ENCODE data around the gene EZH1.

Gene EZH1

DNA sequence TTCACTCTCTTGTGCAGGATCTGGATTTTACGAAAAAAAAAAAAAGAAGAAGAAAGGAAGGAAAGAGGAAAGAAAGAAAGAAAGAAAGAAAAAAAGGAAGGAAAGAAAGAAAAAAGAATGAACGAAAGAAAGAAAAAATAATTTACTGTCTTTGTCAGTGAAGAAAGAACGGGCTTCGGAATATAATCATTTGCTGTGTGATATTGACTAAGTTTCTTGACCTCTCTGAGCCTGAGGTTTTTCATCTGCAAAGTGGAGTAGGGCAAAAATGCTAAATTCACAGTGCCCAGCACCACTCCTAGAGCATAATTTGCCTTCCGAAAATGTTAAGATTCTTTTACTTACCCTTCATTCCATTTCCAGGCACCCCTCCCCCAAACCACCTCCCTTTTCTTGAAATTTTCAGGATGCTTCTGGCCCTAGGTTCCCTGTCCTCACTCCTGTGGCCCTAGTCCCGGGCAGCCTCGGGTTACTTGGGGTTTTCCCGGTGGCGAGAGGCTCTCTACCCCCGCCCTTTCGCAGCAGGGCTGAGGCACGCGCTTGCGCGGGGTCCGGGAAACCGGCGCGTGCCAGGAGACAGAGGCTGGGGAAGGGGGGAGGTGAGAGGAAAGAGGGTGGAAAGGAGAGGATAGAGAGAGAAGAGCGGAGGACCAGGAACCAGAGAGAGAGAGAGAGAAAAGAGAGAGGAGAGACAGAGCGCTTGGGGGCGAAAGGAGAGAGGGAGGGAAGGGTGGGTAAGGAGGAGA is 62.7 kb downstream of the EZH1 start, which contains the start of gene CNTNAP1:
Gene CNTNAP1, plus strand, starts transcription at position 556 of the 746 bp plus-strand sequence. CDS start 299 bp downstream, outside the sequence.
- no peak for DNase-seq (ENCODE audit: low read depth)

DNA sequence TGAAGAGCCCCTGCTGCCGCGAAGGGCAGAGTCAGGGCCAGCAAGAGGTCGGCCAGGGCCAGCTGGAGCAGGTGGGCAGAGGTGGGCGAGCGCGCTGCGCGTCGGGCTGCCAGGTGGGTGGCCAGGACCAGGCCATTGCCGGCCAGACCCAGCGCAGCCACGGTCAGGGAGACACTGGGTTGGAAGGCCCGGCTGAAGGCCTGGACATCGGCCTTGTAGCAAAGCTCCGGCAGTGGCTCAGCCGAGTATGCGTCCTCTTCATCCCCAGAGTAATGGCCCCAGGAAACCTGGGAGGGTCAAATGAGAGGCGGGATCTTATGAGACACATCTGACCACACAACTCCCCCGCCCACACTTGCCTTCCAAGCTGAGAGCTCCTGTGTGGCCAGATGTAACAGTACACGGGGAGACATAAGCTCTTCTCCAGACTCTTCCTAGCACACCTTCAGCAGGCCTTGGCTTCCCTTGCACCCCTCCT is 64.5 kb downstream of the EZH1 start:
- DNase-seq (ENCODE audit: low read depth), result no peak

DNA sequence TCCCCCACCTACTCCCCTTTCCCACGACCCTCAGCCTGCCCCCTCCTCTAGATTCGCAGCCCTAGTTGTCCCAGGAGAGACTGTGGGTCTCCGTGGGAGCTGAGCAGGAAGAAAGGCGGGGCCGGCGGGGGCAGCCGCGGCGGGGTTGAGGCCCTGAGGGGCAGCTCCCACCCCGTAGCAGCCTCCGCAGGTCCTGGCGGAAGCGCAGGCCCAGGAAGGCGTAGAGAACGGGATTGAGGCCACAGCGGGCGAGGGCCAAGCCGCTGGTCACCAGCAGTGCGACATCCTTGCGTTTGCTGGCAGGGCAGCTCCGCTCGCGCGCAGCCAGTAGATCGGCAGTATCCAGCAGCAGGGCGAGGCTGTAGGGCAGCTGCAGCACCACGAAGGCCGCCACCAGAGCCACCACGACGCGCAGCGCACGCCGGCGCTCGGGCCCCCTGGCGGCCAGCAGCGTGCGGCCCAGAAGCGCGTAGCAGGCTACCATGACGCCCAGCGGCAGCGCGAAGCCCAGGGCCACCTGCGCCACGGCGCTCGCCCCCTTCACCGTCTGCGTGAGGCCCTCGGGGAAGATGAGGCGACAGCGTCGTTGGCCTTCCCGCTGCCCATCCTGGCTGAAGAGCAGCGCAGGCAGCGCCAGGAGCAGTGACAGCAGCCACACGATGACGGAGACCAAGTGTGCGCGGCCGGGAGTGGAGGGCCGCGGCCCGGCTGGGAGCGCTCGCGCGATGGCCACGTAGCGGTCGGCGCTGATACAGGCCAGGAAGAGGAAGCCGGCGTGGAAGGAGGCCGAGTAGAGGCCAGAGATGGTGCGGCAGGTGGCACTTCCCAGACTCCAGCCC is 65.1 kb downstream of the EZH1 start:
- DNase-seq (ENCODE audit: low read depth), result no peak

DNA sequence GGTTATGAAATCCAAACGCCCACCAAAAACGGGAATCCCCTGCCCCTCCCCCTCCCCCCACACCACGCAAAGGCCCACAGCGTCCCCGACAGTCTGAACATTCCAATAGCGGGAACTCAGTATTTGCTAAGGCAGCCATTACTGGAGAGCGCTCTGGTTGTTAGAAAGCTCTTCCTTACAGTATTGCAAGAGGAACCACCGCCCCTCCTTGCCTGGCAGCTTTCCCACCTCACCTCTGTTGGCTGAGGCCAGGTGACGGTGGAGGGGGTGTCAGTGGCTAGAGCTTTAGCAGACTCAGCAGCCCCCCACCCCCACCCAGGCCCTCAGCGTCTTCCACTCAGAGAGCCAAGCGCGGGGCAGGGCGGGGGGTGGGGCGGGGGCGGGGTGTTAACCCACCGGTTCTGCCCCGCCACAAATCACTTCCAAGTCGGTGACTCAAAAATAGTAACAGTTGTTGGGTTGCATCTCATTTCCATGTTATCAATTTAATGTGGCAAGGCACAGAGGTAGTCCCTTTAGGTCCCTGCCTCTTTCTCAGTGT is 65.8 kb downstream of the EZH1 start:
- no peak for DNase-seq (ENCODE audit: low read depth)

- DNase-seq (ENCODE audit: low read depth), result no peak
These were observed 66.7 kb downstream of the EZH1 start for GRCh38 chr17:42677921-42678781.

DNA sequence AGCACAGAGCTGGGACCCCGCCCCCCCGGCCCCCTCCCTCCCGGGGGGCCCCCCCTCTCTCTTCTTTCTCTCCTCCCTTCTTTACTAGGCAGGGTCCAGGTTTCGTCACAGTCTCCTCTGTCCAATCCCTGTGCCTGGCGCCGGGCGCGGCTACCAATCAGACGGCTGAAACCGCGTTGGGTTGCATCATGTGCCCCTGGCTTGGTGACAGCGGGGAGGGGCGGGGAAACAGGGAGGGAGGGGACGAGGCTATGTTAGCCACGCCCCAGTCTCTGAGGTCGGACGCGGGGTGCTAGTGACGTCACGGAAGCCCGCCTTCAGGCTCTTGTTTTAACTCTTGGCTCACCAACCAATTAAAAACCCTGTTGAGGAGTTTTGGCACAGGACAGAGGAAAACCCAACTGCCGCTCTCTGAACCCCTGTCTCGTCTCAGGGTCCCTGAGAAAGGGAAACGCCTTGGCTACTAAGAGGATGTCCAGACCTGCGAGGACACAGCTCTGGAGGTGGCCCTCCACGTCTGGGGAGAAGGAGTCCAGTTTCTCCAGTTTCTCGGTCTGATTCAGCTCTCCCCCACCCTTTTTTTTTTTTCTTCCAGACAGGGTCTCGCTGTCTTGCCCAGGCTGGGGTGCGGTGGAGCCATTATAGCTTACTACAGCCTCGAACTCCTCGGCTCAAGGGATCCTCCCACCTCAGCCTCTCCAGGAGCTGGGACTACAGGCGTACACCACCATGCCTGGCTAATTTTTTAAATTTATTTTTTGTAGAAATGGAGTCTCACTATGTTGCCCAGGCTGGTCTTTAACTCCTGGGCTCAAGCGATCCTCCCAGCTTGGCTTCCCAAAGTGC is 67.6 kb downstream of the EZH1 start:
- peak; percentile 98 for DNase-seq (ENCODE audit: low read depth)

DNA sequence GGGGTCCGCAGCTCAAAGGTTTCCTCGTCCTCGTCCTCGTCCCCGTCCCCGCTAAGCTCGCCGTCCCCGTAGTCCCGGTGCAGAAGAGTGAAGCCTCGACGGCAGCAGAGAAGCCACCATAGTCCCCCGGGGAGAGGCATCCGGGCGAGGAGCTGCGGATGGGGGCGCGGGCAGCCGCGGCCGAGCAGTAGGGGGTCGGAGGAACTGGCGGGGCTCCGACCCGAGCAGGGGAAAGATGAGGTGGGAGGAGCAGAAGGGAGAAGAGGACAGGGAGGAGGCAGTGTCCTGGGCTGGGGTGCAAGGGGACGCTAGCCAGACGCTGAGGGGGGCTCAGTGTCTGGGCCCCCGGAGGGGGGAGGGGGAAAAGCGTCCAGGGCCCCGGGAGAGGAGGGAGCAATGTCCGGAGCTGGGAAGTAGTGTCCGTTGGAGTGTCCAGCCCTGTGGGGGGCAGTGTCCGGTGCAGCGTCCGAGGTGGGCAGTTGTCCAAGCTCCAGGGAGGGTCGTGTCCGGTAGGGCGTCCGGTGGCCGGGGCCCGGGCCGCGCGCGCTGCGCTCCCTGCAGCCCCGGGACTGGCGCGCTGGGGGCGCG is 68.3 kb downstream of the EZH1 start, which contains the start of gene PLEKHH3:
Gene PLEKHH3, minus strand, starts transcription at position 571 of the 588 bp plus-strand sequence. Its CDS starts 431 bp downstream, at position 140.
- DNase-seq (ENCODE audit: low read depth), result no peak

- no peak for DNase-seq (ENCODE audit: low read depth)
These were observed 68.8 kb downstream of the EZH1 start for GRCh38 chr17:42675965-42676423.

GRCh38 chr17:42675348-42675964 is 69.4 kb downstream of the EZH1 start:
- no peak for DNase-seq (ENCODE audit: low read depth)

DNA sequence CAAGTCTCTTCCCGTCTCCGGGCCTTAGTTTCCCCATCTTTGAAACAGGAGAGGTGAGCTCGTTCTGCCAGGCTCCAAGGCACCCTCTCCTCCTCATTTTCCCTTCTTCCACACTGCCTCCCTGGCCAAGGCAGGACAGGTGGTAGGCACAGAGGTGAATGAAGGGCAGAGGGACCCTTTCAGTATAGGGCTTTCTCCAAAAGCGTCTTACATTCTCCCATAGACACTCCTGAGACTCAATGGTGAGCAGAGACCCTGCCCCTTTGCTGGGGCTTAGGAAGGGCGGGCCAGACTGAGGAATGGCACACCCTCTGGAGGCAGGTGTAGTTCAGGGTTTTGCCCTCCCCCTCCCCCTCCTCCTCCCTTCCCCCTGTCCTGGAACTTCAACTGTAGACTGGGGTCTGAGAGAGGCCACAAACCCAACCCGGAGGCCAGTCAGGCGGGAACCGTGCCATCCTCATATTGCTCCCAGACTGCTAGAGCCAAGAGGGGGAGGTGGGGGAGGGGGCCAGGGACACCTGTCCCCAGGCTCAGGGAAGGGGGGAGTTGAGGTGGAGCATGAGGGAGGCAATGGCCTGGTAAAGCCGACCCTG is 70.0 kb downstream of the EZH1 start:
- DNase-seq (ENCODE audit: low read depth), result no peak

DNA sequence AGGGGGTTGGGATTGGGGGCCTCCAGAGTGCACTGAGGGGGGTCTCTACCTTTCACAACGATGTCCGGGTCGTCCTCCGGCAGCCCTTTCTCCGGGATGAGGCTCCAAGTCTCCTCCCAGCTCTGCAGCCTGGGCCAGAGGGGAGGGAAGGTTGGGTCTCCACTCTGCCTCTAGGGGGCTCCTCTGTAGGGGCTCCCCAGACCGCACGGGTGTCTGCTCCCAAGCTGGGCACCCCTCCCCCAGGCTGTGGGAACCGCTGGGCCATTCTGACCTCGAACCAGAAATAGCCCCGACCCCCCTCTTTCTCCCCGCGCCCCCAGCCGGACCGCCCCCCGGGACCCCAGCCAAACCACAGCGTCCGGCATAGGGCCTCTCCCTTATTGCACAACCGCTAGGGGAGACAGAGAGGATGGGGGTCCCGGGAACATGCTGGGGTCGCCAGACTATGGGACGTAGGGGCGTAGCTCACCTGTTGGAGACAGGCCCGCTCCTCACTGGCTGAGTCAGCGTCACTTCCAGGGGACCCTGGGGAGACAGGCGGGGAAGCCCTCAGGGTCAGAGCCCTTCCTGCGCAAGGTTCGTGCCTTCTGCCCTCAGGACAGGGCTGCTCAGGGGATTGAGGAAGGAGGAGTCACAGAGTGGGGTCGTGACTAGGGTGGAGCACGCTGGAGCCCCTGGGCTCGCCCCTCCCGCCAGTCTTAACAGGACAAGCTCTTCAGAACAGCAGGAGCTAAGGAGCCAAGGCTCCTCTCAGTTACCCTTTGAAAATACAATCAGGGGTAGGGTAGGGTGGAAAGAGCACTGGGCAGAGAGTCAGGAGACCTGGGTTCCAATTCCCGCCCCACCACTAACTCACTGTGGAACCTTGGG is 70.7 kb downstream of the EZH1 start:
- DNase-seq (ENCODE audit: low read depth), result no peak

GRCh38 chr17:42673266-42673884 is 71.5 kb downstream of the EZH1 start:
- no peak for DNase-seq (ENCODE audit: low read depth)

DNA sequence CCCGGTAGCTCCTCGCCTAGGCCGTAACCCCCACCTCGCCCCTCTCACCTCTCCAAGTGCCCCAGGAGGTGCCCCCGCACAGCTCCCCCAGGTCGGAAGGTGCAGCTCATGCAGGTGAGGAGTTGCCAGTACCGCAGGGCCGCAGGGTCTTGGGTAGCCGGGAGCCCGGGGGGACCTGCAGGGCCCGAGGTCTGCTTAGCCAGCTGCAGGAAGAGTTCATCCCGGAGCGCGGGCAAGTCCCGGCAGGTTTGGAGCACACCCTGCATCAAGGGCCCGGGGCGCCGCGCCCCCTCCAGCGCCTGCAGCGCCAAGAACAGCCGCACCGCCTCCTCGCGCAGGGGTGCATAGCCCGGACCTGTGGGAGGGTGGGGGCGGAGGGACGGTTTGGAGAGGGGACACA is 72.8 kb downstream of the EZH1 start:
- no peak for DNase-seq (ENCODE audit: low read depth)

DNA sequence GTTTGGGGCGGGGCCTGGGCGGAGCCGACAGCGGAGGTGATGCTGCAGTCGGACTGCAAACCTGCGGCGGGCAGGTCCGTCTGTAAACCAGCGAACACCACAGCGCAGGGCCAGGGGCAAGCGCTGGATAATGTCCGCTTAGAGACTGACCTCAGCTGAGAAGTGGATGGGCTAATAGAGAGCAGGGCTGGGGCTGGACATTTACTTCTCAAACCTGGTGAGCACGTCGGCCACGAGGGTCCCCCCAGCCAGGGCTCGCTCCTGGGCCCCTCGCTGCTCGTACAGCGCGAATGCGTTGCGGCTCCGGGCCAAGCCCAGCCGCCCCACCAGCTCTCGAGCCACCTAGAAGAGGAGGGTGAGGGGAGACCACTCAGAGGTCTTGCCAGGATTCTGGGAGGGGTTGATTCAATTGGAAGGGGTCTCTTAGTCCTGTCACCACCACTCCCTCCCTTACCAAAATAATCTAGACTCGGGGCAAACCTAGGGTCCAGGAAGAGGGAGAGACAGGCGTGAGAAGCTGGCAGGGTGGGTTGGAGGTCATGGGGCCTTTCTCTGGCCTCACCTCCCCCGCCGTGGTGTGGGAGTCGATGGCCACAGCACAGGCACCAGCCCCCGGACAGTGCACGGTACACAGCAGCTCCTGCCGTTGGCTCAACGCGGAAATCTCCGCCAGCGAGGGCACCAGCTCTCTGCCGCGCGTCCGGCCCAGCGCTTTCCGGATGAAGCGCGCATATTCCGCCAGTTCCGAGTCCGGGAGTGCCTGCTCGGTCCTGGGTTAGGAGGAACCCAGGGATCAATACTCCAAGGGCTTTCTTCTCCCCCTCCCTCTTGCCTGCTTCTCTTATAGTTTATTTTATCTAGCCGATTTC is 73.8 kb downstream of the EZH1 start:
- DNase-seq (ENCODE audit: low read depth), result no peak

DNA sequence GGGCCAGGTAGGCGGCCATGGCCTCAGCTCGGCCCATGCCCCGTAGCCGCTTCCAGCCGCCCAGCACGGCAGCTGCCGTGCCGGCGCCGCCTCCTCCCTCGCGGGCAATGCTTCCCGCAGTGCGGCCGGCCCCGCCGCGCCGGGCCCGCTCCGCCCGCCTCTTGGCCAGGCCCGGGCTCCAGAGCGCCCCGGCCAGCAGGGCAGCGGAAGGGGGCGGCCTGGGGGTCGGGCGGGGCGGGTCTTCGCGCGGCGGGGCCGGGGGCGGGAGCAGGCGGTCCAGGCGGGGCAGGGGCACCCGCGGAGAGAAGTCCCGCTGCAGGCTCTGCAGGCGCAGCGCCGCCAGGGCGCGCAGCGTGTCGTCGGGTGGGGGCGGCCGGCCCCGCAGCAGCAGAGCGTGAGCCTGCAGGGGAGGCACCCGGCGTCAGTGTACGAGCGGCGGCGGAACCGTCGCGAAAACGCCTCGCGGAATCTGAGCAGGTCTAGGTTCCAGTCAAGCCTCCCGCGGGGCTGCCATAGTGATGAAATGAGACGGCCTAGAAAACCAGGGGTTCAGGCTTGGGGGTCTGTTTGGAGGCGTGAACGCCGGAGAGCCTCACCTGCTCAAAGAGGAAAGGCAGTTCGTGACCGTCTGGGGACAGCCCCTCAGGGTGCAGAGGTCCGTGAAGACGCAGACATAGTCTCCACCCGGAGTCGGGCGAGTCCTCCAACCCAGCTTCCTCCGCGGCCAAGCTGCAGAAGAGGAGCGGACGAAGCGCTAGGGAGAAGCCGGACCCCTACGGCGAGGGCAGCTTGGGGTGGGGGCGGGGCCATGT is 74.7 kb downstream of the EZH1 start:
- no peak for DNase-seq (ENCODE audit: low read depth)

- no peak for DNase-seq (ENCODE audit: low read depth)
These were observed 75.2 kb downstream of the EZH1 start for GRCh38 chr17:42669705-42669976.

Data from non-pigmented ciliary epithelial cell (primary cell).